Bronchial epithelial cell (primary cell): ENCODE measurements around the gene DPP4. TPM values are rescaled to one million over a fixed set of nuclear protein-coding genes. Genes with fewer than 3 reads are reported as not detected.
"Not testable (repeated sequence)": the region's sequence is repeated elsewhere in the genome, so short reads cannot be mapped to it uniquely, and the experiment has no call there.

Source experiments
- DNase-seq: peaks from one replicate; pipeline ENCODE4 v3.0.0-alpha.2; 2010; ENCODE audit warnings: low read depth
- FAIRE-seq: peaks from 2 replicates; lab custom pipeline; 2011; peaks lifted over from hg19 to GRCh38; lab: Jason Lieb, UNC
- H3K27me3 ChIP-seq: 2 replicates; pipeline ENCODE4 v1.5.1; 2011; ENCODE audit warnings: low read length; ENCODE audit not compliant: control insufficient read depth, insufficient read depth
- H3K36me3 ChIP-seq: 2 replicates; pipeline ENCODE4 v1.5.1; 2011; ENCODE audit warnings: low read length; ENCODE audit not compliant: control insufficient read depth, insufficient read depth
- H3K4me3 ChIP-seq: 2 replicates; pipeline ENCODE4 v1.5.1; 2011; ENCODE audit warnings: mild to moderate bottlenecking, low read depth, low read length, control low read depth
- CTCF ChIP-seq: IDR thresholded peaks from 2 replicates; pipeline ENCODE4 v1.5.1; 2011; ENCODE audit warnings: mild to moderate bottlenecking, moderate library complexity, low read length, control low read depth, inconsistent platforms; ENCODE audit not compliant: insufficient read depth, severe bottlenecking
- total RNA-seq: library from RNA; depleted of rRNA; stranded (reverse); fragments of >200 nt; gene quantifications from 2 replicates; pipeline ENCODE4 v1.2.1, GENCODE V29; 2014

The DPP4 gene
- total RNA-seq, 1 donor from 2014 or later = 2.9 TPM

GRCh38 chr2:161982548-161983330, 91.3 kb downstream of the DPP4 start:
- H3K36me3 ChIP-seq = no peaks in the 10 kb centered on the region
- TF ChIP-seq CTCF = no peak
- H3K27me3 ChIP-seq = no peaks in the 10 kb centered on the region
- FAIRE-seq (no peak), DNase-seq (no peak)
- no peak overlapping the region for H3K4me3 ChIP-seq

- FAIRE-seq (no peak), DNase-seq (no peak)
- Histone ChIP-seq H3K27me3 (no peaks in the 10 kb centered on the region), H3K36me3 (no peaks in the 10 kb centered on the region), H3K4me3 (no peak overlapping the region)
- TF ChIP-seq CTCF = no peak
These were observed 92.2 kb downstream of the DPP4 start for GRCh38 chr2:161981679-161982250.

GRCh38 chr2:161980976-161981375, 93.0 kb downstream of the DPP4 start:
- DNase-seq = no peak
- H3K27me3 ChIP-seq = no peaks in the 10 kb centered on the region
- no peak for FAIRE-seq
- no peak for TF ChIP-seq CTCF
- no peaks in the 10 kb centered on the region for H3K36me3 ChIP-seq
- no peak overlapping the region for H3K4me3 ChIP-seq

- DNase-seq (no peak), FAIRE-seq (no peak)
- no peak overlapping the region for H3K4me3 ChIP-seq
- H3K27me3 ChIP-seq = no peaks in the 10 kb centered on the region
- no peak for TF ChIP-seq CTCF
- H3K36me3 ChIP-seq = no peaks in the 10 kb centered on the region
These were observed 94.5 kb downstream of the DPP4 start for GRCh38 chr2:161979490-161979889.

- not testable (repeated sequence) for DNase-seq, FAIRE-seq
These were observed 96.1 kb downstream of the DPP4 start for GRCh38 chr2:161977926-161978325.

GRCh38 chr2:161976917-161977316, 97.1 kb downstream of the DPP4 start:
- H3K27me3 ChIP-seq = no peaks in the 10 kb centered on the region
- DNase-seq (no peak), FAIRE-seq (no peak)
- H3K4me3 ChIP-seq = no peak overlapping the region
- H3K36me3 ChIP-seq = no peaks in the 10 kb centered on the region
- TF ChIP-seq CTCF = no peak

More at GRCh38 chr2:161977926-161978325, 96.1 kb downstream of the DPP4 start:
- H3K4me3 ChIP-seq, H3K27me3 ChIP-seq, H3K36me3 ChIP-seq: not testable (repeated sequence)
